ENCODE results near the gene SASH1. TPM values are rescaled to one million over a fixed set of nuclear protein-coding genes. Genes with fewer than 3 reads are reported as not detected.

SASH1 gene
- total and polyA plus RNA-seq, 9 of the 15 experiments (the other 6 are each of a cell fraction or from before 2014, with no cell fraction given), result 0.35 to 3.5 (median 1.6) TPM

GRCh38 chr6:148559848-148560433 lies 217.3 kb downstream of the SASH1 start (continued):
- TF ChIP-seq ETS1 (conservative IDR thresholded peaks at IDR 0.05; ENCODE audit: control insufficient read depth, low read depth, low read length), result 0 out of 2 replicates have a peak, but pooled peaks have one; percentile 39
- TF ChIP-seq THAP12 (CRISPR knock-in tag; IDR thresholded peaks at IDR 0.05), result no peak
- no peak for TF ChIP-seq ZNF263 (CRISPR knock-in tag; IDR thresholded peaks at IDR 0.05; ENCODE audit: borderline replicate concordance)
- peak; percentile 96 to 98 (median 98) for TF ChIP-seq CTCF (IDR thresholded peaks at IDR 0.05 in 2 of 3, conservative IDR thresholded peaks at IDR 0.05 in 1 of 3; ENCODE audit: insufficient read depth in 2 of 3, low read depth in 1 of 3, low read length in 3 of 3)
- no peak for TF ChIP-seq IRF9 (tag; IDR thresholded peaks at IDR 0.05)
- no peak for TF ChIP-seq CBX1 (IDR thresholded peaks at IDR 0.05; ENCODE audit: low read depth)
- no peak for TF ChIP-seq MITF (IDR thresholded peaks at IDR 0.05)
- TF ChIP-seq ZNF311 (CRISPR knock-in tag; IDR thresholded peaks at IDR 0.05), result no peak
- TF ChIP-seq U2AF1 (optimal IDR thresholded peaks at IDR 0.05; ENCODE audit: low read depth, low read length), result no peak
- no peak for TF ChIP-seq MEIS2 (IDR thresholded peaks at IDR 0.05; ENCODE audit: partially characterized antibody)
- TF ChIP-seq SPI1 (IDR thresholded peaks at IDR 0.05; ENCODE audit: borderline replicate concordance, low read depth, low read length), result no peak
- TF ChIP-seq NFXL1 (CRISPR knock-in tag; IDR thresholded peaks at IDR 0.05), result no peak
- TF ChIP-seq ZNF766 (CRISPR knock-in tag; conservative IDR thresholded peaks at IDR 0.05), result no peak
- no peak for TF ChIP-seq BACH1 (tag; IDR thresholded peaks at IDR 0.05)
- no peak for TF ChIP-seq FOXK2 (conservative IDR thresholded peaks at IDR 0.05 in 1 of 2, IDR thresholded peaks at IDR 0.05 in 1 of 2; ENCODE audit: low read depth in 2 of 2)
- TF ChIP-seq ZBTB5 (IDR thresholded peaks at IDR 0.05), result no peak
